GM10266 (cell line): ENCODE data around the gene HDLBP.

Experiments used
- DNase-seq: peaks from one replicate; pipeline ENCODE4 v3.0.0; 2012; ENCODE audit errors: extremely low spot score
- TF ChIP-seq, protein P1 (sequence below): IDR thresholded peaks from 2 replicates; pipeline ENCODE4 v1.5.1; 2012; ENCODE audit warnings: mild to moderate bottlenecking, low read depth; ENCODE audit not compliant: control insufficient read depth, insufficient read depth; ENCODE audit errors: missing control alignments

HDLBP gene

DNA sequence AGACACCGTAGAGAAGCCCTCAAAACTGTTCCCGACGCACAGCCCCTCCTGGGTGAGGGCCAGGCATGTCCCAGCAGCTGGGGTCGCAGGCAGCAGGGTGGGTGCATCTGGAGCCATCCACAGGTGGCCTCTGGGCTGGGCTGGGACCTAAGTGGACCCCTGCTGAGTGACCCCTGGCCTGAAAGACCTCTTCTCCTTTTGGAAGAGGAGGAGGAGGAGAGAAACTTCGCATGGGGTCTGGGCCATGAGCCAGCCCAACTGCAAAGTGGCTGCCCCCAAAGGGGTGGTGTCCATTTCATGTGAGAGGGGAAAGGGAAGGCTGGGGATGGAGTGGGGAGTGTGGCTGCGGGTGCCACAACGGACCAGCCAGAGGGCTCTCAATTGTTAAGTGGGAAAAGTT is 101.9 kb downstream of the HDLBP start:
- DNase-seq: no peak
- TF ChIP-seq, protein P1, sequence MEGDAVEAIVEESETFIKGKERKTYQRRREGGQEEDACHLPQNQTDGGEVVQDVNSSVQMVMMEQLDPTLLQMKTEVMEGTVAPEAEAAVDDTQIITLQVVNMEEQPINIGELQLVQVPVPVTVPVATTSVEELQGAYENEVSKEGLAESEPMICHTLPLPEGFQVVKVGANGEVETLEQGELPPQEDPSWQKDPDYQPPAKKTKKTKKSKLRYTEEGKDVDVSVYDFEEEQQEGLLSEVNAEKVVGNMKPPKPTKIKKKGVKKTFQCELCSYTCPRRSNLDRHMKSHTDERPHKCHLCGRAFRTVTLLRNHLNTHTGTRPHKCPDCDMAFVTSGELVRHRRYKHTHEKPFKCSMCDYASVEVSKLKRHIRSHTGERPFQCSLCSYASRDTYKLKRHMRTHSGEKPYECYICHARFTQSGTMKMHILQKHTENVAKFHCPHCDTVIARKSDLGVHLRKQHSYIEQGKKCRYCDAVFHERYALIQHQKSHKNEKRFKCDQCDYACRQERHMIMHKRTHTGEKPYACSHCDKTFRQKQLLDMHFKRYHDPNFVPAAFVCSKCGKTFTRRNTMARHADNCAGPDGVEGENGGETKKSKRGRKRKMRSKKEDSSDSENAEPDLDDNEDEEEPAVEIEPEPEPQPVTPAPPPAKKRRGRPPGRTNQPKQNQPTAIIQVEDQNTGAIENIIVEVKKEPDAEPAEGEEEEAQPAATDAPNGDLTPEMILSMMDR: no peak

DNA sequence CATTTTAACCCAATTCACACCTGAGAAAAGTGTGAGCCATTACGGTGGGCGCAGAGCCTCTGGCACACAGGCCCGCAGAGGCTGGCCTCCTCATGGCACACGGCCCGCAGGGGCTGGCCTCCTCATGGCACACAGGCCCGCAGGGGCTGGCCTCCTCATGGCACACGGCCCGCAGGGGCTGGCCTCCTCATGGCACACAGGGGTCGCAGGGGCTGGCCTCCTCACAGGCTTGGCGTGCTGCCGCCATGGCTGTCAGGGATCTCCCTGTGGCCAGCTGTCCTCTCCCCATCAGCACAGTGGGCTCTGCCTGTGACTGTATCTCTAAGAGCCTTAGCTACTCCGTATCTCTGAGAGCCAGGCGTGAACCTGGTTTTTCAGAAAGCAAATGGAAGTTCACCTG is 102.4 kb downstream of the HDLBP start:
- DNase-seq: no peak
- TF ChIP-seq, protein P1: no peak

- TF ChIP-seq, protein P1: no peak
- DNase-seq: no peak
These were observed 104.2 kb downstream of the HDLBP start for GRCh38 chr2:241211276-241211675.

GRCh38 chr2:241209271-241209670 is 106.2 kb downstream of the HDLBP start:
- no peak for DNase-seq
- TF ChIP-seq, protein P1: no peak

DNA sequence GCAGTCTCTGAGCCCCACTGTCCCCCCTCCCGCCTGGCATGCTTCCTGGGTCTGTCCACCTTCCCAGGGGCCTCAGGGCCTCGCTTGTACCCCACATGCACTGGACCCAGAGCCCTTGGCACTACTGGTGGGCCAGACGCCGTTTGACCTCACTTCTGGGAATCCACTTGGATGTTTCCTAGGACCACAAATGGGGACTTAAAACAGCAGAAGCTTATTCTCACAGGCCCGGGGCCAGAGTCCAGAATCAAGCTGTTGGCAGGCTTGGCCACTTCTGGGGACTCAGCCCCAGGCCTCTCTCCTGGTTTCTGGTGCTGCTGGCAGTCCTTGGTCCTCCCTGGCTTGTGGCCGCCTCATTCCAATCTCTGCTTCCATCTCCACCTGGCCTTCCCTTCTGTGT is 107.4 kb downstream of the HDLBP start:
- DNase-seq: no peak

GRCh38 chr2:241207641-241208040 is 107.8 kb downstream of the HDLBP start:
- TF ChIP-seq, protein P1: no peak
- no peak for DNase-seq

More for the DNA sequence above, 107.4 kb downstream of the HDLBP start:
- TF ChIP-seq, protein P1: no peak

DNA sequence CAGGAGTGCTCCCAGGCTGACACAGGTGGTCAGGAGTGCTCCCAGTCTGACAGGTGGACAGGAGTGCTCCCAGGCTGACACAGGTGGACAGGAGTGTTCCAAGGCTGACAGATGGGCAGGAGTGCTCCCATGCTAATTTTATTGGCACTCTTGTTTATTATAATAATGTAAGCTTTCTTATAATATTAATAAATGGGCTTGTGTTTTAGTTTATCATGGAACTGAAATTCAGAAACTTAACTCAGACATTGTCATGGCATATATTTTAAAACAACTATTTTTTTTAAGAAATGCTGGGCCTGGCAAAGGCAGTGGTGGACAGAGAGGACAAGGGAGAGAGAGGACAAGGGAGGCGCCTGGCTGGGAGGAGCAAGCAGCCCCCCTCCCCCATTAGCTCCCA is 108.3 kb downstream of the HDLBP start:
- TF ChIP-seq, protein P1: no peak
- DNase-seq: no peak

DNA sequence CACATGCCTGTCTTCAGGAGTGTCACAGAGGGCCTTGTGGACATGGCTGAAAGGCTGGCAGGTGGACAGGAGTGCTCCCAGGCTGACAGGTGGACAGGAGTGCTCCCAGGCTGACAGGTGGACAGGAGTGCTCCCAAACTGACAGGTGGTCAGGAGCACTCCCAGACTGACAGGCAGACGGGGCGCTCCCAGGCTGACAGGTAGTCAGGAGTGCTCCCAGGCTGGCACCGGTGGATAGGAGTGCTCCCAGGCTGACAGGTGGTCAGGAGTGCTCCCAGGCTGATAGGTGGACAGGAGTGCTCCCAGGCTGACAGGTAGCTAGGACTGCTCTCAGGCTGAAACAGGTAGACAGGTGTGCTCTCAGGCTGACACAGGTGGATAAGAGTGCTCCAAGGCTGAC is 110.4 kb downstream of the HDLBP start:
- no peak for DNase-seq
- TF ChIP-seq, protein P1: no peak
